ENCODE data around the gene FOXJ3. TPM values are rescaled to one million over a fixed set of nuclear protein-coding genes. Genes with fewer than 3 reads are reported as not detected.

The FOXJ3 gene
- total and polyA plus RNA-seq, 2 of the 13 experiments (the other 11 are each of a cell fraction or from before 2014, with no cell fraction given), result 16.6 to 48.5 TPM

- in situ Hi-C loops (cut with HindIII; ENCODE audit: extremely low pct_ligation_motif_present, low pct_unique_long_range_greater_than_20kb), result no loop called here
- intact Hi-C loops (cut with micrococcal nuclease; ENCODE audit: unreplicated experiment), result no loop called here
- Histone ChIP-seq H3K9ac (ENCODE audit: insufficient read depth, low read depth, low read length) (peak overlapping the region; percentile 47; the same call in 1 of the 2 replicates), H3K36me3 (replicated peaks in 1 of 2; ENCODE audit: control insufficient read depth in 1 of 2, insufficient read depth in 2 of 2, low read length in 2 of 2) (no peaks in the 10 kb centered on the region), H2AFZ (ENCODE audit: low read length) (peak overlapping the region; percentile 64), H3K79me2 (ENCODE audit: insufficient read depth, low read length) (no peaks in the 10 kb centered on the region), H3K9me3 (ENCODE audit: low read length) (no peaks in the 10 kb centered on the region), H4K20me1 (ENCODE audit: insufficient read depth, low read length) (no peaks in the 10 kb centered on the region), H3K4me1 (ENCODE audit: insufficient read depth, low read length) (peaks cover 20% of the 10 kb centered on the region), H3K27ac (ENCODE audit: extremely low read length, insufficient read depth, low read length) (no peak overlapping the region), H3K4me2 (ENCODE audit: low read depth, low read length) (peak overlapping the region; percentile 98), H3K27me3 (ENCODE audit: control insufficient read depth in 1 of 2, insufficient read depth in 2 of 2, low read length in 2 of 2) (peaks cover 0 to 7% of the 10 kb centered on the region in 2 experiments; a peak in 2 of 5 replicates), H3K4me3 (replicated peaks in 1 of 3; ENCODE audit: insufficient read depth in 1 of 3, low read depth in 2 of 3, low read length in 3 of 3) (peak overlapping the region; percentile 66 to 79 (median 78))
- CTCF ChIA-PET (ENCODE audit: low intra/inter-chr PET ratio, low total read pairs), result no interaction called here
- TF ChIP-seq FOXP4 (CRISPR knock-in tag; IDR thresholded peaks at IDR 0.05), result no peak
- TF ChIP-seq EEA1 (CRISPR knock-in tag; IDR thresholded peaks at IDR 0.05; ENCODE audit: borderline replicate concordance), result no peak
- TF ChIP-seq FOXC1 (CRISPR knock-in tag; IDR thresholded peaks at IDR 0.05; ENCODE audit: borderline replicate concordance), result 0 out of 2 replicates have a peak, but pooled peaks have one; percentile 1
- TF ChIP-seq ZNF704 (CRISPR knock-in tag; IDR thresholded peaks at IDR 0.05; ENCODE audit: borderline replicate concordance), result no peak
- 0 out of 2 replicates have a peak, but pooled peaks have one; percentile 80 for TF ChIP-seq FOXO4 (CRISPR knock-in tag; conservative IDR thresholded peaks at IDR 0.05)
- DNase-seq (ENCODE audit: low spot score), result no peak
- POLR2A ChIA-PET, result no interaction called here
- BruUV-seq (replicated peaks), result no TSS peak
- ATAC-seq, result no peak
- FAIRE-seq, result no peak
- WGBS (ENCODE audit: low lambda C conversion rate), result 34% methylated on average over 8 of the region's 8 CpGs
Measured at GRCh38 chr1:42381280-42381673, 46.2 kb upstream of the FOXJ3 start.
